HG02588 (cell line): ENCODE measurements around the gene FAHD2B.
"Not testable (repeated sequence)": the region's sequence is repeated elsewhere in the genome, so short reads cannot be mapped to it uniquely, and the experiment has no call there.

Experiments used
- ATAC-seq: cut with Tn5 transposase; IDR thresholded peaks from one replicate; pipeline ENCODE4 v1.9.1; 2021; ENCODE audit warnings: mild to moderate bottlenecking, moderate library complexity; ENCODE audit not compliant: unreplicated experiment

FAHD2B gene, protein sequence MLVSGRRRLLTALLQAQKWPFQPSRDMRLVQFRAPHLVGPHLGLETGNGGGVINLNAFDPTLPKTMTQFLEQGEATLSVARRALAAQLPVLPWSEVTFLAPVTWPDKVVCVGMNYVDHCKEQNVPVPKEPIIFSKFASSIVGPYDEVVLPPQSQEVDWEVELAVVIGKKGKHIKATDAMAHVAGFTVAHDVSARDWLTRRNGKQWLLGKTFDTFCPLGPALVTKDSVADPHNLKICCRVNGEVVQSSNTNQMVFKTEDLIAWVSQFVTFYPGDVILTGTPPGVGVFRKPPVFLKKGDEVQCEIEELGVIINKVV

DNA sequence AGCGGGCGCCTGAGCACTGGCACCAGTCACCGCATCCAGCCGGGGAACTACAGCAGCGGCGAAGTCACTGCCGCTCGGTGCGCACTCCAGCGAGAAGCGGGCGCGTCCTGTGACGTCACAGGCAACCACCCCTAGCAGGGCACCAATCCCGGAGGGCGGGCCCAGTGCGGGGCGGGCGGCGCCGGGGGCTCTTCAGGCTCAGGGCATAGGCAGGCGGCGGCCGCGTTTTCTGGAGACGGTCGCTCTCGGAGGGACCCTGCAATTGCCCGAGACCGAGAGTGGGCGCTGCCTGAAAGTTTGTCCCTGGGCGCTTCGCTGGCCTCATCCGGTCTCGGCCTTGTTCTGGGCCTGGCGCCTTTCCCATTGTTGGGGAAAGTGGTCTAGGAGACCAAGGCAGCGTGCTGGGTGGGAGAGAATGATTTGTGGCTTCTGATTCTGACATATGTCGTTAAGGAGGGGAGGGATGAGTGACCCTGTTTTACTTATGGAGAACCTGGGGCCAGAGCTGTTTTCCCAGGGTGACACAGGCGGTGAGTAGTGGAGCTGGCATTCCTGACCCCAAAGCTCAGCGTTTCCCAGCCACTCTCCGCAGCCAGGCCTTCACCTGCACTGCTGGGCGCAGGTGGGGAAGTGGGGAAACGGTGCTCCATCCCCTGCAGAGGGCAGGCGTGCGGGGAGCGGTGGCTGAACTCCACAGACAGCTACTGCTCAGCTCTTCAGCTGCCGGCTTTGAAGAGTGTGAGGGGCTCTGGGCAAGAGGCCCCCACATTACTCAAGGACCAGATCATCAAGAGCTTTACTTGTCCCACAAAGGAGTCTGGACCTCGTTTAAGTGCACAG lies at the start of gene FAHD2B:
FAHD2B (minus strand) TSS at position 111 of the 840 bp plus-strand sequence. CDS start 3,176 bp downstream, outside the sequence.
- ATAC-seq: peak; percentile 83

DNA sequence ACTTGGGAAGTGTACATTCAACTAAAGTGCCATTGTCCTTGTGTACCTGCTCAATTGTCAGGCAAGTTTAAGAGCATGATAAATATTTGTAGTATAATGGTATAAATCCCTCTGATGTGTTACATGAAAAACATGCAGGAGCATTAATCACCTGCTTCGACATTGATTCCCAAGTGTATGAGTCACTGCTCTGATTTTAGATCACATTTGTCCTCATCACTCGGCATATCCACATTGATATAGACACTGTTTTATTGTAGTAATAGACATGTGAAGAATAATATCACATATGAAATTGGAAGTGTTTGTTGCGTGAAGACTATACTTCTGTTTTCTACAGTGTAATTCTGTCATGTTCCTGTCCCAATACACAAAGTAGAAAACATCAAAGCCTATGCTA lies 49.3 kb upstream of the FAHD2B start:
- not testable (repeated sequence) for ATAC-seq

GRCh38 chr2:97129090-97129489 lies 34.4 kb upstream of the FAHD2B start:
- not testable (repeated sequence) for ATAC-seq

DNA sequence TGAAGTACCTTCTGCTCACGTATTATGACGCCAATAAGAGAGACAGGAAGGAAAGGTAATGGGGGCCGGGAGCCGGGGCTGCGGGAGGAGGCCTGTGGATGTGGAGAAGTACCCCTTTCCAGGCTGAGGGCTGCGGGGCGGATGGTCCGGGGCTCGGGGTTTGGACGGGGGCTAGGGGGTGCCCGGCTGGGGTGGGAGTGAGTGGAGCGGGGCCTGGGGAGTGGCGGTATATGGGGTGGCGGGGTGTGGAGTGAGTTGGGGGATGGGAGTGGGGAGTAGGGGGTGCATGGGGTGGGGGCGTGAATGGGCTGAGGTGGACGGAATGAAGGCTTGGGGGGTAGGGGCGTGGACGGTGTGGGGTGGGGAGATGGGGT lies 19.2 kb upstream of the FAHD2B start:
- ATAC-seq: not testable (repeated sequence)

DNA sequence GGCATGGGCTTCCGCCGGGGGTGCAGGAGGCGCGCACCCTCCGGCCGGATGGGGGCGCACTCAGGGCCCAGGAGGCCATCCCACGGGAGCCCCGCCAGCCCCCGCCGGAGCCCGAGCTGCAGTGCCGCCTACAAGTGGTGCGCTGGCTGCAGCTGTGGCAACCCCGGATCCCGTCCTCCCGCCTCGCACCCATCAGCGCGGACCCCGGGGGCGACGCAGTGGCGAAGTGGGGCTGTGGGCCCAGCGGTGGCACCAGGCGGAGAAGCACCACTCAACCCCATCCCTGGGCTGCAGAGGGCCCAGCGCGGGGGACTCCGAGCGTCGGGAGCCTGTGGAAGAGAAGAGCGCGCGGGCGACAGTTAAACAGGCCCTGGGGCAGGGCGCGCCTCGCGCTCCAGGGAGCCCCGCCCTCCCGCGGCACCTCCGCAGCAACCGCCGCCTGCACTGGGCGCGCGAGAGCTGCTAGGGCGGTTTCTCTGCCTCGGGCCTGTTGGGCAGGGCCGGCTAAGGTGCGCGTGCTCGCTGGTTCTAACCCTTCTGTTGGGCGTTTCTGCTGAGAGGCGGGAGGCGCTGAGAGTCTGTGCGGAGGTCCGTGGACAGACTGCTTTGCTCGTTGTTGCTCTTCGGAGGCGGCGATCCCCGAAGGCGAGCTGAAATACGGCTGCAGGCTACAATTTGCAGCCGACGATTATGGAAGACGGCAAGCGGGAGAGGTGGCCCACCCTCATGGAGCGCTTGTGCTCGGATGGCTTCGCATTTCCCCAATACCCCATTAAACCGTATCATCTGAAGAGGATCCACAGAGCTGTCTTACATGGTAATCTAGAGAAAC lies 18.6 kb upstream of the FAHD2B start, which contains the start of gene ANKRD36:
ANKRD36 (plus strand) TSS at position 104 of the 832 bp plus-strand sequence; CDS start at position 691, 587 bp downstream.
- peak; percentile 97 for ATAC-seq

DNA sequence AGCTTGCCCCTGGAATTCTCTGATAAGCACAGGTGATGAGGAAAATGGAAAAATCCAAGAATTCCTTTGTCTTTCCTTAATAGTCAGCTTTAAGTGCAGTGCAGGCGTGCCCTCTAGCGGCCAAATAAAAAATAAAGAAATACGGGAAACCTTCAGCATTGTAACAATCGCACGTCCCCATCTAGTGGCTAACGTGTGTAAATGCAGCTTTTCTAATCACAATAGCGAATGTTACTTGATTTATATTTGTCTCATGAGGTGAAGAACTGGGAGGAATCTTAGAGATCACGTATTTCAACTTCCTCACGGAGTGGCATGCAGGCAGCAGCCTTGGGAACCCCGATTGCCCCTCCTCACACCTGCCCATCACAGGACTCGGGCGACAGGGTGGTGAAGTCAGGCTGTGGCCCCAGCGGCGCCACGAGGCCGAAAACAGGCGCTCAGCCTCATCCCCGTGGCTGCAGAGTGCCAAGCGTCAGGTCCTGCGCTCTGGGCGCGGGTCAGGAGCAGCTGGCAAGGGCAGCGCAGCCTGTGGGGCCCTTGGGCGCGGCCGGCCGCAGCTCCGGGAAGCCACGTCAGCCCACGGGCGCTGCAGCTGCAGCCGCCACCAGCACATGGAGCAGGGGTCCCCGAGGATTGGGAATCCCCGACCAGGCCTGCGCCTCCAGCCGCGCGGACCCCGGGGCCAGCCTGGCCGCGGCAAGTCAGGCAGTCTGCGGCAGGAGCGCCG lies 17.8 kb upstream of the FAHD2B start:
- not testable (repeated sequence) for ATAC-seq

DNA sequence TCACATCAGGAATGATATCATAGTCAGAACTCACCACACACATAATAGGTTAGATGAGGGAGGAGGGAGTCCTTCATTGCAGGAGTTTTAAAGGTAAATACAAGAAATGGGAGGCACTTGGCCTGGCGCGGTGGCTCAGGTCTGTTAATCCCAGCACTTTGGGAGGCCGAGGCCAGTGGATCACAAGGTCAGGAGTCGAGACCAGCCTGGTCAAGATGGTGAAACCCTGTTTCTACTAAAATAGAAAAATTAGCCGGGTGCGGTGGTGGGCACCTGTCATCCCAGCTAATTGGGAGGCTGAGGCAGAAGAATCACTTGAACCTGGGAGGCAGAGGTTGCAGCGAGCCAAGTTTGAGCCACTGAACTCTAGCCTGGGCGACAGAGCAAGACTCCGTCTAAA lies 16.6 kb upstream of the FAHD2B start:
- not testable (repeated sequence) for ATAC-seq

DNA sequence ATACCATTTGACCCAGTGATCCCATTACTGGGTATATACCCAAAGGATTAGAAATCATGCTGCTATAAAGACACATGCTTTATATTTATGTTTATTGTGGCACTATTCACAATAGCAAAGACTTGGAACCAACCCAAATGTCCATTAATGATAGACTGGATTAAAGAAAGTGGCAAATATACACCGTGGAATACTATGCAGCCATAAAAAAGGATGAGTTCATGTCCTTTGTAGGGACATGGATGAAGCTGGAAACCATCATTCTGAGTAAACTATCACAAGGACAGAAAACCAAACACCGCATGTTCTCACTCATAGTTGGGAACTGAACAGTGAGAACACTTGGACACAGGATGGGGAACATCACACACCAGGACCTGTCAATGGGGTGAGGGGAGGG lies 12.2 kb upstream of the FAHD2B start:
- not testable (repeated sequence) for ATAC-seq

DNA sequence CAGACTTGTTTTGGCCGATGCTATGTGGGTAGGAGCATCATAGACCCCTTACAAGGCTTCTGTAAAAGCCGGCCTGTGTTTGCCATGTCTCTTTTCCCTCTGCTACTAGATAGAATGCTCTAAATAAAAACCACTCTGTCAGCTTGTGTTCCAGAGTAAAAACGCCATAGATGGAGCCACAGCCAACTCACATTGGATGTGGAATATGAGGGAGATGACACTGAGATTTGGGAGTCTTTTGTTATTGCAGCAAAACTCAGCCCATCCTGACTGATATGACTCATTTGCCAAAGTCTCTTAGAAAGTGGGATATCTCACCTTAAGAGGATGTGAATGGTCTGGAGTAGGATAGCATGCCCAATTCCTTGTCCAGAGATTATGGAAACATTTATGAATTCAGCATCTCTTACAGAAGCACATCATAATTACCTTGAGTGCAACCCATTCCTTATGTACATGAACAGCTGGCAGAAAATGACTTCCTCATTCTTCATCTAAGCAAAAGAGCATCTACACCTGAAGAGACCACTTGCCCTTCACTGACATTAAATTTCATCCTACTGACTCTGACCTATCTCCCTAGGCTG lies 4.2 kb upstream of the FAHD2B start:
- ATAC-seq: not testable (repeated sequence)

DNA sequence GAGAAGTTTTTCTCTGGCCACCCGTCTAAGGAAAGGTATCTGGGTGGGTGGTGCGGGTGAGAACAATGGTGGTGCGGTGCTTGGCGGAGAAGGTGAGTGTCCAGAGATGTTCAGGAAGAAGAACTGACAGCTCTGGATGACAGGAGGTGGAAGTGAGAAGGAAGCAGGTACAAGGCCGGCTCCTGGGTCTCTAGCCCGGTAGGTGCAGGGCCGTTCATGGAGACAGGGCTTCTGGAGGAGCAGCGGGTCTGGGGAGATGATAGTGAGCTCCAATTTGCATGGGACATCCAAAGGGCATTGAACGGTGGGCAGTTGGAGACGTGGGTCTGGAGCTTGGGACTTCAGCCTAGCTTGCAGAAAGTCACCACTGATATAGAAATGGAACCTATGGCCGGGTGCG lies 979 bp upstream of the FAHD2B start:
- ATAC-seq: no peak

DNA sequence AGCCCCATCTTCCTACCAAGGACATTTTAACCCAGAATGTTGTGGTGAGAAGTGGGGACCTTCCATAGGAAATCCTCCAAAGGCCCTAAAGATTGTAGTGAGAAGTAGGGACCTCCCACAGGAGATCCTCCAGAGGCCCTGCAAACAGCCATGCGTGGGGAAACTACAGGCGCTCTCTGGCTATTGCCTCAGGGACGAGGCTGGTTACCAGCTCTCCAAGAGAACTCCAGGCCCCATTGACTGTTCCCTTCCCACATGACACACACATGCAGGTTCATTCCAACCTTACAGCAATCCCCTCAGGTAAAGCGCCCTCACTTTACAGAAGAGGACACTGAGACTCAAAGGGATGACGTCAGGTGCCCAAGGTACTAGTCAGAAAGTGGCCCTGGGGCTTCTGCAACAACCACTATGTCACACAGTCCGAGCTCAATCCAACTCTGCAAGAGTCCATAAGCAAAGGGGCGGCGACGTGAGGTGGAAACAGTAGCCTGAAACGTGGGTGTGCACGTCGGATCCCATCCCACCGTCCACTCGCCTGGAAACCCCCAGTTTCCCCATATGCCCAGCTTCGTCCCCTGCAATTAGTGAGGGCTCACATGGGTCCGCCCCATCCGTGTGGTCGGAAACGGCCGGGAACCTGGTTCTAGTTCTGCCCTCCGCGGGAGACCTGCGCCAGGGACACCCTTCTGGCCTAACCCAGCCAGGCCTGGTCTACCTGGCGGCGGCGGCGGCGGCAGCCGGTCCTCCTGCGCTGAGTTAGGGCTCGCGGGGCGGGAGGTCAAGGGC lies 505 bp downstream of the FAHD2B start:
- ATAC-seq: peak; percentile 19

DNA sequence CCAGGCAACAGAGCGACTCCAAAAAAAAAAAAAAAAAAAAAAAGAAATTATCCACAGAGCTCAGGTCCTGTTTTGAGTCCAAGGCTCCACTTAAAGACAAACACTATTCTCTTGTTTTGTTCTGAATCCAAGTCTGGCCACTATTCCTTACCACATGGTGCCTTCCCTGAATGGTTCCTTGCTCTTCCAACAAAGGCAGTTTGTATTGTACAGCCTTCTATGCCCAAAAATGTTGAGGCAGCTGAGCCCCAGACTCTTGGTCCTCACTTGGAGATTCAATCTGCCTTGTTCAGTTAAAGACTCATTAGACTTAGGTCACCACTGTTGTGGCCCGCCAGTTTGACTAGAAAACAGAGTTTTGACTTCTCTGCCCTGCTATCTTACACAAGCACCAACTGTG lies 1.7 kb downstream of the FAHD2B start:
- not testable (repeated sequence) for ATAC-seq

DNA sequence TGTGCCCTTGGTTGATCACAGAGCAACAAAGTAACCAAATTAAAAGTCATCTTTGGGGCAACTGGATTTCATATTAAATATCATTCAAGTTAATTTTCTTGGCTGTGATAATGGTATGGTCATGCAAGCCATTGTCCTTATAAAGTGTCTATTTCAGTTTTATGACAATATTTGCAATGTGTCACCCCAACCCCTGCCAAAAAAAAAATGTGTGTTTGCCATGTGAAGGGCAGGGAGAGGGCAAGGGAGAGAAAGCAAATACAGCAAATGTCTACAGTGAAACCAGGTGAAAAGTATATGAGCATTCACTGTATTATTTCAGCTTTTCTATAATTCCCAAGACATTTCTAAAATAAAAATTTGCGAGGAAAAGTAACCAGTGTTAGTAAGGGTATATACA lies 6.0 kb downstream of the FAHD2B start:
- not testable (repeated sequence) for ATAC-seq

DNA sequence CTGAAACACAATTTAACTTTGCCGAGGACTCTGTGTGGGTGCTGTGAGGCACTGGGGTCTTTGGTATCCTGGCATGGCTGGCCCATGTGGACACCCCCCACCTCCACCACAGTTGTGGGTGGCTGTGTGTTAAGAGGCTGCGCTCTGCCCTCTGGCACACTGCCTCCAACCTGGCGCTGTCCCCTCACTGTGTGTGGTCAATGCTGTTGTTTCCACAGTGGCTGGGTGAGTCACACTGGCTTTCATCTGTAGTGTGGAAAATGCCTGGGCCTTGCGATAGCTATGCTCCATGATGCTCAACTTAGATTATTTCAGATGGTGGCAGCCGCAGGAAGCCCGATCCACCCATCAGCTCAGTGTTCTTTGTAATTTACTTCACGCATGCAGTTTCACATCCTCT lies 9.6 kb downstream of the FAHD2B start:
- not testable (repeated sequence) for ATAC-seq

- ATAC-seq: not testable (repeated sequence)
Observed at GRCh38 chr2:97083516-97083915, 11.2 kb downstream of the FAHD2B start.

GRCh38 chr2:97082206-97082605 lies 12.5 kb downstream of the FAHD2B start:
- not testable (repeated sequence) for ATAC-seq

- ATAC-seq: not testable (repeated sequence)
Observed at GRCh38 chr2:97080855-97081254, 13.8 kb downstream of the FAHD2B start.

DNA sequence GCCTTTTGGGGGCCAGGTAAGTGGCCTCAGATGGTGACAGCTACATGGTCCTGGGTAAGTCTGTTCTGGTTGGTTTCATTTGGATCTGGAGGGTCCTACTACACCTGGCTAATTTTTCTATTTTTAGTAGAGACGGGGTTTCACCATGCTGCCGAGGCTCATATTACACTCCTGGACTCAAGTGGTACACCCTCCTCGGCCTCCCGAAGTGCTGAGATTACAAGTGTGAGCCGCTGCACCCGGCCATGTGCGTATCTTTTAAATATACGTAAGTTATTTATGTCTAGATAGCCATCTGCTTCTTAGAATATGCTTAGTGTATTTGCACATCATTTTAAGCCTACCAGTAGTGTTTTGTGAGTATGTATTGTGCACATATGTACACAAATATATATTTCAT lies 17.5 kb downstream of the FAHD2B start:
- not testable (repeated sequence) for ATAC-seq

DNA sequence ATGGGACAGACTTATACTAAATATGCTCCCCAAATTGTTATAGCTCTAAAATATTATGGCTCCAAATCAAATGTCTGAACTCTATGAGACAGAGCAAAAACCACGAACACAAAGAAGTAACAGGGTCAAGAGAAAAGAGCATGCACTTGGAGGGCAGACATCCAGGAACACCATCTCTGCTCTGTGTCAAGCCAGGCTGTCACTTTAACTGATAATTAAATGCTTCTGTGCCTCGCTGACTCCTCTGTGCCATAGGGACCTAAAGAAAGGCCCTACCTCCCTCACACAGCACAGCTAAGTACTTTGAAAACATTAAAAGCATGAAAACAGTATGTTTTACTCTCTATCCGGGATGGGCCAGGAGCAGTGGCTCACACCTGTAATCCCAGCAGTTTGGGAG lies 23.8 kb downstream of the FAHD2B start:
- not testable (repeated sequence) for ATAC-seq
